Activated naive CD4-positive, alpha-beta T cell treated with anti-CD3 and anti-CD28 coated beads, Interleukin-2, amount 50 U/mL, for 72 hours (primary cell): ENCODE results near the gene LVRN. TPM values are rescaled to one million over a fixed set of nuclear protein-coding genes. Genes with fewer than 3 reads are reported as not detected.
"Not testable (repeated sequence)": the region's sequence is repeated elsewhere in the genome, so short reads cannot be mapped to it uniquely, and the experiment has no call there.

ENCODE experiments used
- ATAC-seq, 2 donors: fragments of 150-1000 bp; cut with Tn5 transposase; 2 replicates each; pipeline ENCODE4 v1.10.0; 2021; ENCODE audit warnings: mild to moderate bottlenecking in 2 of 2, moderate library complexity in 2 of 2
- DNase-seq, 2 donors: peaks; one replicate each; pipeline ENCODE4 v3.0.0; 2021 to 2022; ENCODE audit warnings: low spot score in 2 of 2
- H3K27ac Mint-ChIP-seq, 2 donors: one replicate each; pipeline ENCODE4 v1.8.0; 2022; ENCODE audit warnings: mild to moderate bottlenecking in 2 of 2, mixed read lengths in 2 of 2
- H3K36me3 Mint-ChIP-seq, 2 donors: one replicate each; pipeline ENCODE4 v1.8.0; 2022; ENCODE audit warnings: mixed read lengths in 2 of 2
- H3K9me3 Mint-ChIP-seq, 2 donors: one replicate each; pipeline ENCODE4 v1.8.0; 2022; ENCODE audit warnings: mixed read lengths in 2 of 2
- total RNA-seq, 2 donors: library from RNA; stranded (reverse); gene quantifications; one replicate each; pipeline ENCODE4 v1.2.3, GENCODE V29; 2022

LVRN gene
- under 1 TPM in 1 of 2 donors, not detected in 1; 0.31 TPM for total RNA-seq

GRCh38 chr5:115962239-115962564, at the start of gene LVRN:
Gene LVRN, plus strand, starts transcription at chr5:115962475. Its CDS starts 143 bp downstream, at chr5:115962618.
- ATAC-seq, result no peak
- DNase-seq, result no peak
- H3K27ac Mint-ChIP-seq, result no peak within 1 kb of the TSS
- peaks cover 0 to 11% of the 10 kb centered on the region in 2 donors for H3K36me3 Mint-ChIP-seq
- no peaks in the 10 kb centered on the region for H3K9me3 Mint-ChIP-seq

- not testable (repeated sequence) for H3K9me3 Mint-ChIP-seq, H3K27ac Mint-ChIP-seq, H3K36me3 Mint-ChIP-seq, ATAC-seq, DNase-seq
Observed at GRCh38 chr5:115913623-115914400, 48.5 kb upstream of the LVRN start.

GRCh38 chr5:115920171-115920725, 42.0 kb upstream of the LVRN start:
- no peak for ATAC-seq
- Mint-ChIP-seq H3K36me3 (no peaks in the 10 kb centered on the region), H3K27ac (no peak overlapping the region), H3K9me3 (no peaks in the 10 kb centered on the region)
- DNase-seq, result no peak

- peak in 1 of 2 donors; percentile 41 for ATAC-seq
- H3K36me3 Mint-ChIP-seq, H3K27ac Mint-ChIP-seq, DNase-seq, H3K9me3 Mint-ChIP-seq: not testable (repeated sequence)
Observed at GRCh38 chr5:115928578-115929407, 33.5 kb upstream of the LVRN start.

GRCh38 chr5:115930171-115930570, 32.1 kb upstream of the LVRN start:
- H3K27ac Mint-ChIP-seq, DNase-seq, H3K9me3 Mint-ChIP-seq, ATAC-seq, H3K36me3 Mint-ChIP-seq: not testable (repeated sequence)

- H3K27ac Mint-ChIP-seq, result no peak overlapping the region
- no peak for ATAC-seq
- no peak for DNase-seq
- no peaks in the 10 kb centered on the region for H3K36me3 Mint-ChIP-seq
- no peaks in the 10 kb centered on the region for H3K9me3 Mint-ChIP-seq
Observed at GRCh38 chr5:115930630-115931337, 31.5 kb upstream of the LVRN start.

- Mint-ChIP-seq H3K36me3 (no peaks in the 10 kb centered on the region), H3K27ac (no peak overlapping the region), H3K9me3 (no peaks in the 10 kb centered on the region)
- DNase-seq (no peak), ATAC-seq (no peak)
Observed at GRCh38 chr5:115932991-115933390, 29.3 kb upstream of the LVRN start.

GRCh38 chr5:115934388-115934974, 27.8 kb upstream of the LVRN start:
- Mint-ChIP-seq H3K36me3 (no peaks in the 10 kb centered on the region), H3K27ac (no peak overlapping the region), H3K9me3 (no peaks in the 10 kb centered on the region)
- ATAC-seq (no peak), DNase-seq (no peak)

GRCh38 chr5:115936031-115936430, 26.2 kb upstream of the LVRN start:
- no peak for ATAC-seq
- Mint-ChIP-seq H3K36me3 (no peaks in the 10 kb centered on the region), H3K27ac (no peak overlapping the region), H3K9me3 (peaks cover 0 to under 1% of the 10 kb centered on the region in 2 donors)
- DNase-seq, result no peak

GRCh38 chr5:115939059-115939458, 23.2 kb upstream of the LVRN start:
- Mint-ChIP-seq H3K27ac (no peak overlapping the region), H3K9me3 (peaks cover 0 to 5% of the 10 kb centered on the region in 2 donors), H3K36me3 (no peaks in the 10 kb centered on the region)
- DNase-seq (no peak), ATAC-seq (no peak)

- no peak for DNase-seq
- ATAC-seq, result no peak
- H3K36me3 Mint-ChIP-seq, result no peaks in the 10 kb centered on the region
- H3K9me3 Mint-ChIP-seq, result peaks cover 0 to 5% of the 10 kb centered on the region in 2 donors
- no peak overlapping the region for H3K27ac Mint-ChIP-seq
Observed at GRCh38 chr5:115940080-115940810, 22.0 kb upstream of the LVRN start.

GRCh38 chr5:115941051-115941675, 21.1 kb upstream of the LVRN start:
- ATAC-seq (no peak), DNase-seq (no peak)
- Mint-ChIP-seq H3K36me3 (no peaks in the 10 kb centered on the region), H3K27ac (no peak overlapping the region), H3K9me3 (peaks cover 0 to 5% of the 10 kb centered on the region in 2 donors)

- Mint-ChIP-seq H3K27ac (no peak overlapping the region), H3K36me3 (no peaks in the 10 kb centered on the region), H3K9me3 (peaks cover 0 to 5% of the 10 kb centered on the region in 2 donors)
- no peak for DNase-seq
- ATAC-seq, result no peak
Observed at GRCh38 chr5:115944501-115944900, 17.8 kb upstream of the LVRN start.

GRCh38 chr5:115946655-115947054, 15.6 kb upstream of the LVRN start:
- DNase-seq (no peak), ATAC-seq (no peak)
- Mint-ChIP-seq H3K27ac (no peak overlapping the region), H3K36me3 (no peaks in the 10 kb centered on the region), H3K9me3 (no peaks in the 10 kb centered on the region)

- H3K9me3 Mint-ChIP-seq, result no peaks in the 10 kb centered on the region
- H3K36me3 Mint-ChIP-seq, result peaks cover 0 to under 1% of the 10 kb centered on the region in 2 donors
- DNase-seq, result no peak
- no peak overlapping the region for H3K27ac Mint-ChIP-seq
- ATAC-seq, result no peak
Observed at GRCh38 chr5:115947260-115947659, 15.0 kb upstream of the LVRN start.
